HG03520 (cell line): Measurements from ENCODE around the gene ATP6V0B.

ENCODE experiments used
- ATAC-seq: cut with Tn5 transposase; IDR thresholded peaks from one replicate; pipeline ENCODE4 v1.9.1; 2021; ENCODE audit warnings: mild to moderate bottlenecking, moderate library complexity; ENCODE audit not compliant: unreplicated experiment

ATP6V0B gene

GRCh38 chr1:44024903-44025525 lies 50.3 kb downstream of the ATP6V0B start:
- no peak for ATAC-seq

GRCh38 chr1:44025816-44026215 lies 51.1 kb downstream of the ATP6V0B start:
- no peak for ATAC-seq

- no peak for ATAC-seq
These were observed 52.6 kb downstream of the ATP6V0B start for GRCh38 chr1:44027320-44027719.
